GOT3 (cell line): ENCODE measurements around the gene GSTM3.
"Not testable (repeated sequence)": the region's sequence is repeated elsewhere in the genome, so short reads cannot be mapped to it uniquely, and the experiment has no call there.

Experiments
- DNase-seq: peaks from one replicate; lab custom pipeline; 2025; ENCODE audit warnings: mixed read lengths; lab: John Stamatoyannopoulos, UW

GSTM3 gene

GRCh38 chr1:109726728-109727373, 14.0 kb downstream of the GSTM3 start:
- no peak for DNase-seq

- no peak for DNase-seq
These were observed 14.8 kb downstream of the GSTM3 start for GRCh38 chr1:109726007-109726406.

- DNase-seq = no peak
These were observed 15.3 kb downstream of the GSTM3 start for GRCh38 chr1:109725510-109725909.

GRCh38 chr1:109724933-109725332, 15.9 kb downstream of the GSTM3 start:
- DNase-seq = no peak

GRCh38 chr1:109722908-109723691, 17.7 kb downstream of the GSTM3 start:
- no peak for DNase-seq

GRCh38 chr1:109721971-109722370, 18.9 kb downstream of the GSTM3 start:
- DNase-seq = no peak

GRCh38 chr1:109721042-109721441, 19.8 kb downstream of the GSTM3 start:
- no peak for DNase-seq

- no peak for DNase-seq
These were observed 21.5 kb downstream of the GSTM3 start for GRCh38 chr1:109719337-109719837.

GRCh38 chr1:109718495-109718894, 22.3 kb downstream of the GSTM3 start:
- DNase-seq = no peak

GRCh38 chr1:109717729-109718128, 23.1 kb downstream of the GSTM3 start:
- no peak for DNase-seq

- DNase-seq = no peak
These were observed 24.2 kb downstream of the GSTM3 start for GRCh38 chr1:109716570-109717090.

- DNase-seq = no peak
These were observed 24.7 kb downstream of the GSTM3 start for GRCh38 chr1:109716121-109716520.

GRCh38 chr1:109714661-109715372, 26.0 kb downstream of the GSTM3 start:
- no peak for DNase-seq

GRCh38 chr1:109713636-109714035, 27.2 kb downstream of the GSTM3 start:
- DNase-seq = no peak

- no peak for DNase-seq
These were observed 28.4 kb downstream of the GSTM3 start for GRCh38 chr1:109712321-109712864.

GRCh38 chr1:109711593-109712320, 29.1 kb downstream of the GSTM3 start, which contains the start of gene GSTM5:
GSTM5 (plus strand) TSS chr1:109712251; CDS start chr1:109712313, 62 bp downstream.
- DNase-seq = not testable (repeated sequence)

- DNase-seq = not testable (repeated sequence)
These were observed 31.0 kb downstream of the GSTM3 start for GRCh38 chr1:109709822-109710221.

GRCh38 chr1:109708949-109709348, 31.9 kb downstream of the GSTM3 start:
- DNase-seq = not testable (repeated sequence)

GRCh38 chr1:109705411-109705810, 35.4 kb downstream of the GSTM3 start:
- no peak for DNase-seq

GRCh38 chr1:109704173-109704572, 36.7 kb downstream of the GSTM3 start:
- DNase-seq = no peak

GRCh38 chr1:109702940-109703339, 37.9 kb downstream of the GSTM3 start:
- not testable (repeated sequence) for DNase-seq
